ENCODE data around the gene KLHL26. TPM values are rescaled to one million over a fixed set of nuclear protein-coding genes. Genes with fewer than 3 reads are reported as not detected.

Gene KLHL26
- polyA plus RNA-seq, 1 experiment, result 2.3 TPM

DNA sequence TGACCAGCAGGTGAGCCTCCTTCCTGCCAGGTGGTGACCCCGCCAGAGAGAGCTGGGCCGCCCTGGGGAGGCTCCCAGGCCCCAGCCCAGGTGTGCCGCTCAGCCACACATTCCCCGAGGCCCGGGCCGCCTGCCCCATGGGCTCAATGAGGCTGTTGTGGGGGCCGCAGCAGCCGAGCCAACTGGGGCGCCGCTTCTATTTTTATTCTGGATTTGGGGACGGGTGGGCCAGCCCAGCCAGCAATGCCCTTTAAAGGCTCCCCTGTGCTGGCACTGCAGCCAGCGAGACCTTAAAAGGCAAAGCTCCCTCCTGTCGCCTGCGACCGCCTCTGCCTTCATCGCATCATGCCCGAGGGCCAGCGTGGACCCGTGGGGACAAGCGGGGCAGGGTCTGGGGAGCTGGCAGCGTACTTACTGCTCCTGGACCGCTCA, 29.0 kb downstream of the KLHL26 start:
- ChIA-PET CTCF (no interaction called here), POLR2A (no interaction called here)
- TF ChIP-seq, protein P1, sequence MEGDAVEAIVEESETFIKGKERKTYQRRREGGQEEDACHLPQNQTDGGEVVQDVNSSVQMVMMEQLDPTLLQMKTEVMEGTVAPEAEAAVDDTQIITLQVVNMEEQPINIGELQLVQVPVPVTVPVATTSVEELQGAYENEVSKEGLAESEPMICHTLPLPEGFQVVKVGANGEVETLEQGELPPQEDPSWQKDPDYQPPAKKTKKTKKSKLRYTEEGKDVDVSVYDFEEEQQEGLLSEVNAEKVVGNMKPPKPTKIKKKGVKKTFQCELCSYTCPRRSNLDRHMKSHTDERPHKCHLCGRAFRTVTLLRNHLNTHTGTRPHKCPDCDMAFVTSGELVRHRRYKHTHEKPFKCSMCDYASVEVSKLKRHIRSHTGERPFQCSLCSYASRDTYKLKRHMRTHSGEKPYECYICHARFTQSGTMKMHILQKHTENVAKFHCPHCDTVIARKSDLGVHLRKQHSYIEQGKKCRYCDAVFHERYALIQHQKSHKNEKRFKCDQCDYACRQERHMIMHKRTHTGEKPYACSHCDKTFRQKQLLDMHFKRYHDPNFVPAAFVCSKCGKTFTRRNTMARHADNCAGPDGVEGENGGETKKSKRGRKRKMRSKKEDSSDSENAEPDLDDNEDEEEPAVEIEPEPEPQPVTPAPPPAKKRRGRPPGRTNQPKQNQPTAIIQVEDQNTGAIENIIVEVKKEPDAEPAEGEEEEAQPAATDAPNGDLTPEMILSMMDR (IDR thresholded peaks at IDR 0.05; ENCODE audit: insufficient read depth, low read depth, low read length), result no peak
- Histone ChIP-seq H3K27me3 (ENCODE audit: control insufficient read depth, insufficient read depth, low read length) (no peaks in the 10 kb centered on the region), H3K36me3 (ENCODE audit: control insufficient read depth, insufficient read depth, low read length) (peaks cover 11% of the 10 kb centered on the region), H3K4me3 (ENCODE audit: low read depth, low read length) (no peak overlapping the region)
- DNase-seq (ENCODE audit: low read depth), result no peak

DNA sequence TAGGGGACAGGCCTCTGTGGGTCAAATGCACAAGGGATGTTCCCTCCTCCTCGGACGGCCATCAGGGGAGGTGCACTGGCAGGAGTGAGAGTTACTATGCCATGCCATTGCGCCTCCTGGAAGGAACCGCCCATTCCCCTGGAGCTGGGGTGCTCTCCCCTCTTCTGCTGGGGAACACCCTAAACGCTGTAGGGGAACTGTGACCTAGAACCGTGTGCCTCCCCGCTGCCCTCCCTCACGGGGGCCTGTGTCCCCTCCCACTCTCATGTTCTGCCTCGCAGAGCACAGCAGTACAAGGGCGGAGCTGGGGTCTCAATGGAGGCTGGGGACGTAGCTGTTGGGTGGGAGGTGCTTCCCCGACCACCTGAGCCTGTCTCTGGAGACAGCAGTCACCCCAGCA, 29.5 kb downstream of the KLHL26 start:
- TF ChIP-seq, protein P1 (IDR thresholded peaks at IDR 0.05; ENCODE audit: insufficient read depth, low read depth, low read length), result no peak
- Histone ChIP-seq H3K36me3 (ENCODE audit: control insufficient read depth, insufficient read depth, low read length) (peaks cover 11% of the 10 kb centered on the region), H3K27me3 (ENCODE audit: control insufficient read depth, insufficient read depth, low read length) (no peaks in the 10 kb centered on the region), H3K4me3 (ENCODE audit: low read depth, low read length) (no peak overlapping the region)
- POLR2A ChIA-PET, result no interaction called here
- CTCF ChIA-PET, result no interaction called here
- DNase-seq (ENCODE audit: low read depth), result no peak

DNA sequence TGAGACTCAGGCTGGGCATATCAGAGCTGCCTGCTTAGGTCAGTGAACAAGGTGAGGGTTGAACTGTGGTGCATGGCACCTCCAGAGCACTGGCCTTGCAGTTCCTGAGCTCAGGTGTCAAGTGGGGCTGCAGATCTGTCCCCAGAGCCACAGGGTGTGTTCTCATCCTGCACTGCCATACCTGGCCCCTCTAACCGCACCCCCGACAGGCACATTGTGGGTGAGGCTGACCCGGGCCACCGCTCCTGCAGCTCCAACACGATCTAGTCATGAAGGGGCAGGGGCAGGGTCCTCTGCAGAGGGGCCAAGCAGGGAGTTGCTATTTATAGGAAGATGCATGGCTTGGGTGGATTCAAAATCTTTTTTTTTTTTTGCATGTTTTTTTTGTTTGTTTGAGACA, 30.0 kb downstream of the KLHL26 start:
- Histone ChIP-seq H3K36me3 (ENCODE audit: control insufficient read depth, insufficient read depth, low read length) (peaks cover 11% of the 10 kb centered on the region), H3K4me3 (ENCODE audit: low read depth, low read length) (no peak overlapping the region), H3K27me3 (ENCODE audit: control insufficient read depth, insufficient read depth, low read length) (no peaks in the 10 kb centered on the region)
- ChIA-PET CTCF (no interaction called here), POLR2A (no interaction called here)
- DNase-seq (ENCODE audit: low read depth), result no peak
- TF ChIP-seq, protein P1 (IDR thresholded peaks at IDR 0.05; ENCODE audit: insufficient read depth, low read depth, low read length), result no peak

DNA sequence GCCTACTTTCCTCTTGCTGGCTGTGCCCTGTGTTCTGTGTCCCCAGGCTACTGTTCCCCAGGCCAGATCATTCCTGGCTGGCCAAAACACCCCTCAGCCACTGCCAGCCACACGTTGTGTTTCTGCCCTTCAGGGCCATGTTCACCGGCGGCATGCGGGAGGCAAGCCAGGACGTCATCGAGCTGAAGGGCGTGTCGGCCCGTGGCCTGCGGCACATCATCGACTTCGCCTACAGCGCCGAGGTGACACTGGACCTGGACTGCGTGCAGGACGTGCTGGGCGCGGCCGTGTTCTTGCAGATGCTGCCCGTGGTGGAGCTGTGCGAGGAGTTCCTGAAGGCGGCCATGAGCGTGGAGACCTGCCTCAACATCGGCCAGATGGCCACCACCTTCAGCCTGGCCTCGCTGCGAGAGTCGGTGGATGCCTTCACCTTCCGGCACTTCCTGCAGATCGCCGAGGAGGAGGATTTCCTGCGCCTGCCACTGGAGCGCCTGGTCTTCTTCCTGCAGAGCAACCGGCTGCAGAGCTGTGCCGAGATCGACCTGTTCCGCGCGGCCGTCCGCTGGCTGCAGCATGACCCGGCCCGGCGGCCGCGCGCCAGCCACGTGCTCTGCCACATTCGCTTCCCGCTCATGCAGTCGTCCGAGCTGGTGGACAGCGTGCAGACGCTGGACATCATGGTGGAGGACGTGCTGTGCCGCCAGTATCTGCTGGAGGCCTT, 30.9 kb downstream of the KLHL26 start:
- Histone ChIP-seq H3K4me3 (ENCODE audit: low read depth, low read length) (no peak overlapping the region), H3K27me3 (ENCODE audit: control insufficient read depth, insufficient read depth, low read length) (no peaks in the 10 kb centered on the region), H3K36me3 (ENCODE audit: control insufficient read depth, insufficient read depth, low read length) (peaks cover 11% of the 10 kb centered on the region)
- no peak for DNase-seq (ENCODE audit: low read depth)
- POLR2A ChIA-PET, result no interaction called here
- TF ChIP-seq, protein P1 (IDR thresholded peaks at IDR 0.05; ENCODE audit: insufficient read depth, low read depth, low read length), result no peak
- CTCF ChIA-PET, result interaction anchor here (0.7 kb wide), 1 partner anchor 9 kb away, joined by 3 read pairs; no protein-coding TSS in a partner anchor

DNA sequence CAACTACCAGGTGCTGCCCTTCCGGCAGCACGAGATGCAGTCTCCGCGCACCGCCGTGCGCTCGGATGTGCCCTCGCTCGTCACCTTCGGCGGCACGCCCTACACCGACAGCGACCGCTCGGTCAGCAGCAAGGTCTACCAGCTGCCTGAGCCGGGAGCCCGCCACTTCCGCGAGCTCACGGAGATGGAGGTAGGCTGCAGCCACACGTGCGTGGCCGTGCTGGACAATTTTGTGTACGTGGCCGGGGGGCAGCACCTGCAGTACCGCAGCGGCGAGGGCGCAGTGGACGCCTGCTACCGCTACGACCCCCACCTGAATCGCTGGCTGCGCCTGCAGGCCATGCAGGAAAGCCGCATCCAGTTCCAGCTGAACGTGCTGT, 31.4 kb downstream of the KLHL26 start:
- no peak for DNase-seq (ENCODE audit: low read depth)
- no peak overlapping the region for H3K4me3 ChIP-seq (ENCODE audit: low read depth, low read length)
- H3K27me3 ChIP-seq (ENCODE audit: control insufficient read depth, insufficient read depth, low read length), result no peaks in the 10 kb centered on the region
- POLR2A ChIA-PET, result no interaction called here
- TF ChIP-seq, protein P1 (IDR thresholded peaks at IDR 0.05; ENCODE audit: insufficient read depth, low read depth, low read length), result no peak
- peaks cover 11% of the 10 kb centered on the region for H3K36me3 ChIP-seq (ENCODE audit: control insufficient read depth, insufficient read depth, low read length)
- CTCF ChIA-PET, result interaction anchor here (0.7 kb wide), 1 partner anchor 8 kb away, joined by 3 read pairs; no protein-coding TSS in a partner anchor

Data from BJ (cell line).